ENCODE results near the gene TRIM32. TPM values are rescaled to one million over a fixed set of nuclear protein-coding genes. Genes with fewer than 3 reads are reported as not detected.

Gene TRIM32
- total RNA-seq, 2 experiments from 2014 or later = 8.7 to 11.0 TPM

DNA sequence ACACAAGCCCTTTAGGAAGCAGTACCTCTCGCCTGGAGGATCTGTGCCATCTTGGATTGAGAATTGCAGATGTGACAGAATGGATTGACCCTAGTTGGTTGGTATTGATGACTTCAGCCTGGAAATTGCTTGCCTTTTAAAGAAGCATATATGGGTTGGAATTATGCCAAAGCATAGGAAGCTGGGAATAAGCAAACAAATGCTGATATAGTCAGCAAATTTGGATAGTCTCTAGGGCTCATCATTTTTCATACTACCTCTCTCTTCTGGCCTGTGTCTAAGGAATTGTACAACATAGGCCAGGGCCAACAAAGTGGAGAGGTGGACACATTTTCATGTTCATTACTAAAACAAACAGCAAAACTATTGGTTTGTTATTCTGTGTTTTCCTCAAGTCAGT lies 13.2 kb downstream of the TRIM32 start:
- intact Hi-C loops (cut with micrococcal nuclease) = no loop called here

DNA sequence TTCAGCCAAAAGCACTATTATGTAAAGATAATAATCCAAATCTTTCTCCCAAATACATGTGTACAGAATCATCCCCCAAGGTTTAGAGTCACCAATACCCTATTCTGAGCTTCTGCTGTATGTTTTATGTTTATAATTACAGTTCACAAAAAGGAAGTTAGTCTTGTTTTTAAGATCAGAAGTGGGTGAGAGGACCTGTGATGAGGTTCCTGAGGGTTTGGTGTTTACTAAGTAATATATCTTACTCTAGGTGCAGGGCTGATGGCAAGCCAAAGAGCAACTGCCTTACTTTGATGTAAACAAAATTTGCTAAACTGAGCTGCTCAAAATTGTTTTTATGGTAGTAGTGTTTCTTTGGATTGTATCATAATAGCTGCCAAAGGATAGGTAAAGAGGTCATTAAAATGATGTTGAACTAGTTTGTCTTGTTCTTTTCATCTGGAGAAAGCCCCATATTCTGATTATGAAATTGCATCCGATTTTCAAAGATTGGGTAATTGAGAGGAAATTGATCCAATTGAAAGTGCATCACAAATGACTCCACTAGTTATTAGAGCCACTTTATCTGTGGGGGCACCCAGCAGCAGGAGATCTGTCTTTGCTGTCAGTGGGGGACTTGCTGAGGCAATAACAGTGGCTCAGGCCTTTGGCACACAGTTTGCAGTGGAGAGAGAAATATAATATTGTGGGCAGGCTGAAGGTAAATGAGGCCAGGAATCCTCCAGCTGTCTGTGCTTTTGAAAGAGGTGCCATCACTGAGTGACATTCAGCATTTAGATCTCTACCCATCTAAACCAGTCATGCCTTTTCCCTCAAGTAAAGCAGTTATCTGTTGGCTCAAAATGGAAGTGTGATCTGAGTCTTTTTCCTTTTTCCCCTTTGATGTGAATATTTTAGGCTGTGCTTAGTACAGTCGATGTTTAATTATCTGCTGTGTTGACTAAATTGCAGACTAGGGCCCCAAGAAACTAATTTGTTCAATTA lies 14.1 kb downstream of the TRIM32 start:
- Mint-ChIP-seq H3K4me1 (ENCODE audit: low read depth) (peaks cover 29% of the 10 kb centered on the region), H3K4me3 (no peak overlapping the region), H3K9me3 (peaks cover 29% of the 10 kb centered on the region), H3K27me3 (ENCODE audit: low read depth) (no peaks in the 10 kb centered on the region), H3K36me3 (ENCODE audit: low read depth) (peaks cover 61% of the 10 kb centered on the region), H3K27ac (peak overlapping the region; percentile 77)
- CTCF ChIA-PET = no interaction called here
- intact Hi-C loops (cut with micrococcal nuclease) = loop anchor here (1.0 kb wide), 2 partner anchors 8 to 14 kb away; partner anchors contain the start of gene TRIM32
- no peak for DNase-seq

More for the DNA sequence above, 13.2 kb downstream of the TRIM32 start:
- H3K9me3 Mint-ChIP-seq = peaks cover 26% of the 10 kb centered on the region
- no peak overlapping the region for H3K27ac Mint-ChIP-seq
- no peak for DNase-seq
- H3K4me3 Mint-ChIP-seq = no peak overlapping the region
- peaks cover 69% of the 10 kb centered on the region for H3K36me3 Mint-ChIP-seq (ENCODE audit: low read depth)
- H3K4me1 Mint-ChIP-seq (ENCODE audit: low read depth) = peaks cover 34% of the 10 kb centered on the region
- CTCF ChIA-PET = no interaction called here
- H3K27me3 Mint-ChIP-seq (ENCODE audit: low read depth) = no peaks in the 10 kb centered on the region

- Mint-ChIP-seq H3K27me3 (ENCODE audit: low read depth) (no peaks in the 10 kb centered on the region), H3K4me1 (ENCODE audit: low read depth) (peaks cover 26% of the 10 kb centered on the region), H3K36me3 (ENCODE audit: low read depth) (peaks cover 55% of the 10 kb centered on the region), H3K9me3 (peaks cover 29% of the 10 kb centered on the region), H3K27ac (peak overlapping the region; percentile 51), H3K4me3 (no peak overlapping the region)
- intact Hi-C loops (cut with micrococcal nuclease) = loop anchor here (1.0 kb wide), 2 partner anchors 9 to 15 kb away; partner anchors contain the start of gene TRIM32
- CTCF ChIA-PET = no interaction called here
- no peak for DNase-seq
Observed at GRCh38 chr9:116701940-116702642, 15.0 kb downstream of the TRIM32 start.

DNA sequence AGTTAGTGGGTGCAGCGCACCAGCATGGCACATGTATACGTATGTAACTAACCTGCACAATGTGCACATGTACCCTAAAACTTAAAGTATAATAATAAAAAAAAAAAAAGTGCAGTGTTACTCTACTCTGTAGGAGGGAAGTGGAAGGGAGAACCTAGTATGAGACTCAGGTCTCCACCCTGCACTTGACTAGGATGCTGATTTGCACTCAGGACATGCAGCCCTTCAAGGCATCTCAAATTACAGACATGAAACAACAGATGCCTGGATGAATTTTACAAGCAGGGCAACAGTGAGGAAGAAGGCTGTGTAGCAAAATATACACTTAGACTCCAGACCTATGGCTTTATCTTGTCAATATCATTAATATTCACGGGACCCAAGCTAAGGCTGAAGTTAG lies 16.5 kb downstream of the TRIM32 start:
- H3K36me3 Mint-ChIP-seq (ENCODE audit: low read depth) = peaks cover 40% of the 10 kb centered on the region
- H3K27me3 Mint-ChIP-seq (ENCODE audit: low read depth) = no peaks in the 10 kb centered on the region
- CTCF ChIA-PET = no interaction called here
- peaks cover 24% of the 10 kb centered on the region for H3K9me3 Mint-ChIP-seq
- no peak for DNase-seq
- H3K27ac Mint-ChIP-seq = no peak overlapping the region
- intact Hi-C loops (cut with micrococcal nuclease) = no loop called here
- H3K4me3 Mint-ChIP-seq = no peak overlapping the region
- peaks cover 26% of the 10 kb centered on the region for H3K4me1 Mint-ChIP-seq (ENCODE audit: low read depth)

- Mint-ChIP-seq H3K4me3 (no peak overlapping the region), H3K27me3 (ENCODE audit: low read depth) (no peaks in the 10 kb centered on the region), H3K4me1 (ENCODE audit: low read depth) (peaks cover 26% of the 10 kb centered on the region), H3K36me3 (ENCODE audit: low read depth) (peaks cover 31% of the 10 kb centered on the region), H3K9me3 (peaks cover 22% of the 10 kb centered on the region), H3K27ac (no peak overlapping the region)
- intact Hi-C loops (cut with micrococcal nuclease) = no loop called here
- CTCF ChIA-PET = interaction anchor here (0.8 kb wide), 1 partner anchor 19 kb away, joined by 4 read pairs; no protein-coding TSS in a partner anchor
- no peak for DNase-seq
Observed at GRCh38 chr9:116704470-116704869, 17.4 kb downstream of the TRIM32 start.

- H3K27ac Mint-ChIP-seq = no peak overlapping the region
- CTCF ChIA-PET = no interaction called here
- H3K4me1 Mint-ChIP-seq (ENCODE audit: low read depth) = peaks cover 19% of the 10 kb centered on the region
- no peak overlapping the region for H3K4me3 Mint-ChIP-seq
- H3K9me3 Mint-ChIP-seq = peaks cover 12% of the 10 kb centered on the region
- DNase-seq = no peak
- intact Hi-C loops (cut with micrococcal nuclease) = no loop called here
- H3K27me3 Mint-ChIP-seq (ENCODE audit: low read depth) = no peaks in the 10 kb centered on the region
- H3K36me3 Mint-ChIP-seq (ENCODE audit: low read depth) = peaks cover 21% of the 10 kb centered on the region
Observed at GRCh38 chr9:116705531-116705930, 18.4 kb downstream of the TRIM32 start.

- Mint-ChIP-seq H3K27me3 (ENCODE audit: low read depth) (no peaks in the 10 kb centered on the region), H3K27ac (no peak overlapping the region), H3K9me3 (peaks cover 5% of the 10 kb centered on the region), H3K4me3 (no peak overlapping the region), H3K36me3 (ENCODE audit: low read depth) (peaks cover 12% of the 10 kb centered on the region), H3K4me1 (ENCODE audit: low read depth) (peaks cover 9% of the 10 kb centered on the region)
- CTCF ChIA-PET = no interaction called here
- DNase-seq = no peak
- intact Hi-C loops (cut with micrococcal nuclease) = no loop called here
Observed at GRCh38 chr9:116706310-116707290, 19.5 kb downstream of the TRIM32 start.

GRCh38 chr9:116712781-116713180 lies 25.7 kb downstream of the TRIM32 start:
- CTCF ChIA-PET = no interaction called here
- Mint-ChIP-seq H3K27me3 (ENCODE audit: low read depth) (no peaks in the 10 kb centered on the region), H3K4me1 (ENCODE audit: low read depth) (peaks cover 5% of the 10 kb centered on the region), H3K4me3 (no peak overlapping the region), H3K36me3 (ENCODE audit: low read depth) (no peaks in the 10 kb centered on the region), H3K9me3 (no peaks in the 10 kb centered on the region), H3K27ac (no peak overlapping the region)
- no peak for DNase-seq
- intact Hi-C loops (cut with micrococcal nuclease) = no loop called here

DNA sequence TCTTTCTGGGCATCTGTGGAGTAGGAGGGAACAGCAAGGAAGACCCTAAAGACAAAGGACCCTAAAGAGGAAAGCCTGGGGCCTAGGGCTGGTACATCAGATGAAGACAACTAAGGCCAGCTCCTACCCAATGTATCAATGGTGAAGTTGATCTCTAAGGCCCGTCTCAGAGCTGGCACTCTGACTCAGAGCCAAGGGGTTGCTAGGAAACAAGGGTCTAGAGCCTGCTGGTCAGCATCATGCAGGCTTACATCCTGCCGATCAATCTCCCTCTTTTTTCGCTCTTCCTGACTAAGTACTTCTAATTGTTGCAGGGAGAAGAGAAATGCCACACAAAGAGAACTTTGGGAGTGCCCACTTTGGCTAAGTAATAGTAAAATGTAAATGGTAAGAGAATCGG lies 26.2 kb downstream of the TRIM32 start:
- Mint-ChIP-seq H3K27ac (no peak overlapping the region), H3K4me3 (no peak overlapping the region), H3K9me3 (no peaks in the 10 kb centered on the region), H3K27me3 (ENCODE audit: low read depth) (no peaks in the 10 kb centered on the region), H3K36me3 (ENCODE audit: low read depth) (no peaks in the 10 kb centered on the region), H3K4me1 (ENCODE audit: low read depth) (peaks cover 5% of the 10 kb centered on the region)
- CTCF ChIA-PET = no interaction called here
- DNase-seq = no peak
- intact Hi-C loops (cut with micrococcal nuclease) = no loop called here

GRCh38 chr9:116715751-116716150 lies 28.6 kb downstream of the TRIM32 start:
- intact Hi-C loops (cut with micrococcal nuclease) = no loop called here
- Mint-ChIP-seq H3K4me3 (no peak overlapping the region), H3K9me3 (no peaks in the 10 kb centered on the region), H3K4me1 (ENCODE audit: low read depth) (peaks cover 5% of the 10 kb centered on the region), H3K36me3 (ENCODE audit: low read depth) (peaks cover 2% of the 10 kb centered on the region), H3K27me3 (ENCODE audit: low read depth) (peaks cover 8% of the 10 kb centered on the region), H3K27ac (no peak overlapping the region)
- DNase-seq = no peak
- CTCF ChIA-PET = no interaction called here

DNA sequence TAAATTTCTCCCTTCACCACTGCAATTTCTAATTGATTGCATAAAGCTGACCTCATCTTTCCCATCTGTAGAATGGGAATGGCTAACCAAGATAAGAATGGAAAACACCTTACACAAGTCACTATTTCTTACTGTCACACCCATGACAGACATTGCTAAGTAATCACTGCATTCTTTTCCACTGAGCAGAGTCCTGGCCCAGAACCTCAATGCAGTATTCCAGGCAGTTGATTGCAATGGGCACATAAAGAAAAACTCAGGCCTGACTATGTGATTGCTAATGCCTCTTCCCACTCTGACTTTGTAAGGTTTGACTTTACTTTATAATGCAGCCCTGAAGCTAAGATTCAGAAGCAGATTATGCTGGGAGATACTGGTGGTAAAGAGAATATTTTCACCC lies 29.3 kb downstream of the TRIM32 start:
- peaks cover 9% of the 10 kb centered on the region for H3K27me3 Mint-ChIP-seq (ENCODE audit: low read depth)
- DNase-seq = no peak
- H3K36me3 Mint-ChIP-seq (ENCODE audit: low read depth) = peaks cover 2% of the 10 kb centered on the region
- H3K9me3 Mint-ChIP-seq = no peaks in the 10 kb centered on the region
- no peak overlapping the region for H3K4me3 Mint-ChIP-seq
- no peak overlapping the region for H3K27ac Mint-ChIP-seq
- CTCF ChIA-PET = no interaction called here
- intact Hi-C loops (cut with micrococcal nuclease) = no loop called here
- peaks cover 5% of the 10 kb centered on the region for H3K4me1 Mint-ChIP-seq (ENCODE audit: low read depth)

DNA sequence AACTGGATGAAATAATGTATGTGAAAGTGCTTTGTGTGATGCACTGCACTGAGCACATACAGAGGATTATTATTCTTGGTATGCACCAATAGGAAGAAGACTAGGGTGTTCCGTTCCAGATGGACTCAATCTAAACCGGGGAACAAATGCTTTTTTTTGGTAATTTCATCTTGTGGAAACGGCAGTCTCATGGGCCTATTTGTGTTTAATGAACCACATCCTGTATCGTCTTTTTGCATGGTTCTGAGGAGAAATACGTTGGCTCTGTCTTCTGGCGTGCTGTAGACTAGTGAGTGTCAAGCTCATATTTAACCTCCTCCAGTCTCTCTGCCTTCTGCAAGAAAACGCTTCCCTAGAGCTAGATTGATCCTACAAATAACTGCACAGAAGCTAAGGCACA lies 30.0 kb downstream of the TRIM32 start:
- CTCF ChIA-PET = no interaction called here
- Mint-ChIP-seq H3K36me3 (ENCODE audit: low read depth) (peaks cover 2% of the 10 kb centered on the region), H3K9me3 (no peaks in the 10 kb centered on the region), H3K4me3 (no peak overlapping the region), H3K27ac (no peak overlapping the region), H3K4me1 (ENCODE audit: low read depth) (peaks cover 5% of the 10 kb centered on the region), H3K27me3 (ENCODE audit: low read depth) (peaks cover 9% of the 10 kb centered on the region)
- intact Hi-C loops (cut with micrococcal nuclease) = no loop called here
- DNase-seq = no peak
